Uterus (tissue), 2 donors: Measurements from ENCODE around the gene KMT2A.

ENCODE experiments used
- POLR2A ChIP-seq, 2 donors: fragments of 450-650 bp; IDR thresholded peaks; one replicate each; pipeline ENCODE4 v1.6.1; 2016; ENCODE audit warnings: antibody characterized with exemption in 2 of 2, mild to moderate bottlenecking in 1 of 2, moderate library complexity in 1 of 2
- TF ChIP-seq, protein P1 (sequence below), 4 experiments: fragments of 200-600 bp in 2 of 4; fragments of 450-650 bp in 2 of 4; sonication (generic) in 2 of 4; IDR thresholded peaks; one replicate each; pipeline ENCODE4 v1.5.1; 2016 to 2019; ENCODE audit warnings: antibody characterized with exemption in 4 of 4, mild to moderate bottlenecking in 2 of 4, moderate library complexity in 1 of 4

DNA sequence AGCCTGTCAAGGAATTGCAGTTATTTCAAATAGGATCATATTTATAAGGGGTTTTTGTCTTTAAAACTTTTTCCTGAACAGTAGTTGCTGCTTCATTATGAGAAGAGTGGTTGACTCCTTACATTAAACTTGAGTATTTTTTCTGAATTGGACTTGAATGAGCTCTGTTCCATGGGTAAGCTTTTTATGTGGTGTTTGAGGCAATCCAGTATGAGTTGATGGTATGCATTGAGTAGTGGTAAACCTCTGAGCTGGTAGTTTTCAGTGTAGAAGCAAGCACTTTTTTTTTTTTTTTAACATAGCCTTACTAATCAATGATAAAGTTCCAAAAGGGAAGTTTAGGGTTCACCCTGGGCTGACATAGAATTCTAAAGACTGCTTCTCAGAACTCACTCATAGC lies 3.4 kb downstream of the KMT2A start:
- TF ChIP-seq POLR2A (IDR thresholded peaks at IDR 0.05): no peak
- TF ChIP-seq, protein P1, sequence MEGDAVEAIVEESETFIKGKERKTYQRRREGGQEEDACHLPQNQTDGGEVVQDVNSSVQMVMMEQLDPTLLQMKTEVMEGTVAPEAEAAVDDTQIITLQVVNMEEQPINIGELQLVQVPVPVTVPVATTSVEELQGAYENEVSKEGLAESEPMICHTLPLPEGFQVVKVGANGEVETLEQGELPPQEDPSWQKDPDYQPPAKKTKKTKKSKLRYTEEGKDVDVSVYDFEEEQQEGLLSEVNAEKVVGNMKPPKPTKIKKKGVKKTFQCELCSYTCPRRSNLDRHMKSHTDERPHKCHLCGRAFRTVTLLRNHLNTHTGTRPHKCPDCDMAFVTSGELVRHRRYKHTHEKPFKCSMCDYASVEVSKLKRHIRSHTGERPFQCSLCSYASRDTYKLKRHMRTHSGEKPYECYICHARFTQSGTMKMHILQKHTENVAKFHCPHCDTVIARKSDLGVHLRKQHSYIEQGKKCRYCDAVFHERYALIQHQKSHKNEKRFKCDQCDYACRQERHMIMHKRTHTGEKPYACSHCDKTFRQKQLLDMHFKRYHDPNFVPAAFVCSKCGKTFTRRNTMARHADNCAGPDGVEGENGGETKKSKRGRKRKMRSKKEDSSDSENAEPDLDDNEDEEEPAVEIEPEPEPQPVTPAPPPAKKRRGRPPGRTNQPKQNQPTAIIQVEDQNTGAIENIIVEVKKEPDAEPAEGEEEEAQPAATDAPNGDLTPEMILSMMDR (IDR thresholded peaks at IDR 0.05): no peak
